Umbilical cord (tissue), 2 donors: ENCODE measurements around the gene OR2L13. TPM values are rescaled to one million over a fixed set of nuclear protein-coding genes. Genes with fewer than 3 reads are reported as not detected.
"Not testable (repeated sequence)": the region's sequence is repeated elsewhere in the genome, so short reads cannot be mapped to it uniquely, and the experiment has no call there.

Experiments
- DNase-seq: peaks from one replicate; pipeline ENCODE4 v3.0.0-alpha.2; 2015; ENCODE audit warnings: low spot score
- total RNA-seq: library from RNA; depleted of rRNA; stranded (reverse); fragments of >200 nt; gene quantifications from one replicate; pipeline ENCODE4 v1.2.3, GENCODE V29; 2014; ENCODE audit warnings: low replicate concordance; ENCODE audit not compliant: insufficient read depth

The OR2L13 gene
- 3.1 TPM for total RNA-seq

- no peak for DNase-seq
Observed at GRCh38 chr1:248094884-248095283, at the start of gene OR2L13. TSS of gene OR2L13 (plus strand) at chr1:248095184. CDS start at chr1:248099376, 4,192 bp downstream.

- DNase-seq: no peak
Observed at GRCh38 chr1:248045209-248045608, 49.8 kb upstream of the OR2L13 start.

GRCh38 chr1:248046536-248046935, 48.4 kb upstream of the OR2L13 start, which contains the start of gene OR2L3:
TSS of gene OR2L3 (plus strand) at chr1:248046836. CDS start at chr1:248060682, 13,846 bp downstream.
- DNase-seq: no peak

GRCh38 chr1:248047008-248047407, 48.0 kb upstream of the OR2L13 start:
- DNase-seq: no peak

- DNase-seq: no peak
Observed at GRCh38 chr1:248054671-248055070, 40.3 kb upstream of the OR2L13 start.

GRCh38 chr1:248055261-248055660, 39.7 kb upstream of the OR2L13 start:
- DNase-seq: no peak

- no peak for DNase-seq
Observed at GRCh38 chr1:248065071-248065470, 29.9 kb upstream of the OR2L13 start.

- no peak for DNase-seq
Observed at GRCh38 chr1:248065604-248066003, 29.4 kb upstream of the OR2L13 start.

- DNase-seq: not testable (repeated sequence)
Observed at GRCh38 chr1:248083864-248084263, 11.1 kb upstream of the OR2L13 start.

GRCh38 chr1:248098529-248098928, 3.5 kb downstream of the OR2L13 start:
- DNase-seq: no peak

GRCh38 chr1:248102847-248103246, 7.9 kb downstream of the OR2L13 start:
- DNase-seq: no peak

GRCh38 chr1:248111157-248111556, 16.2 kb downstream of the OR2L13 start:
- no peak for DNase-seq

- no peak for DNase-seq
Observed at GRCh38 chr1:248114890-248115289, 19.9 kb downstream of the OR2L13 start.

GRCh38 chr1:248127653-248128052, 32.7 kb downstream of the OR2L13 start:
- no peak for DNase-seq

GRCh38 chr1:248136811-248137210, 41.8 kb downstream of the OR2L13 start:
- DNase-seq: no peak

GRCh38 chr1:248140846-248141245, 45.9 kb downstream of the OR2L13 start:
- no peak for DNase-seq

- DNase-seq: no peak
Observed at GRCh38 chr1:248143311-248143710, 48.3 kb downstream of the OR2L13 start.

GRCh38 chr1:248144513-248145198, 49.7 kb downstream of the OR2L13 start, which contains the start of gene OR2M5:
TSS of gene OR2M5 (plus strand) at chr1:248145148. CDS start at chr1:248145148, 0 bp downstream.
- DNase-seq: no peak

Other genes starting within 250 kb of the OR2L13 start
- gene TRIM58, start 238.0 kb upstream of the OR2L13 start, total RNA-seq: 7.7 TPM
- gene OR2W3, start 199.6 kb upstream of the OR2L13 start, total RNA-seq: 5.5 TPM
- not detected for gene OR2T8, start 174.9 kb upstream of the OR2L13 start, total RNA-seq
- gene OR2AJ1, start 170.3 kb upstream of the OR2L13 start, total RNA-seq: 5.3 TPM
- not detected for gene OR2L8, start 146.3 kb upstream of the OR2L13 start, total RNA-seq
- gene OR2AK2, start 130.0 kb upstream of the OR2L13 start, total RNA-seq: not detected
- gene OR2L5, start 81.5 kb upstream of the OR2L13 start, total RNA-seq: 3.4 TPM
- gene OR2L2, start 65.1 kb upstream of the OR2L13 start, total RNA-seq: 8.9 TPM
- gene OR2L3, start 48.3 kb upstream of the OR2L13 start, total RNA-seq: 3.6 TPM
- 3.6 TPM for gene OR2M5, start 50.0 kb downstream of the OR2L13 start, total RNA-seq
- gene OR2M2, start 79.6 kb downstream of the OR2L13 start, total RNA-seq: 4.8 TPM
- 1.2 TPM for gene OR2M3, start 102.1 kb downstream of the OR2L13 start, total RNA-seq
- gene OR2M4, start 136.2 kb downstream of the OR2L13 start, total RNA-seq: 5.5 TPM
- 2.6 TPM for gene OR2T33, start 182.8 kb downstream of the OR2L13 start, total RNA-seq
- gene OR2T12, start 208.2 kb downstream of the OR2L13 start, total RNA-seq: 6.7 TPM
- 3.4 TPM for gene OR2M7, start 229.4 kb downstream of the OR2L13 start, total RNA-seq